Measurements from ENCODE around the gene ANKRD36C.
"Not testable (repeated sequence)": the region's sequence is repeated elsewhere in the genome, so short reads cannot be mapped to it uniquely, and the experiment has no call there.

GRCh38 chr2:95789385-95789784, 202.2 kb downstream of the ANKRD36C start:
- TF ChIP-seq CTCF, POLR2A (IDR thresholded peaks at IDR 0.05): not testable (repeated sequence)

Measured in adrenal gland (tissue), 5 donors.